ENCODE data around the gene PARD6G. TPM values are rescaled to one million over a fixed set of nuclear protein-coding genes. Genes with fewer than 3 reads are reported as not detected.
"Not testable (repeated sequence)": the region's sequence is repeated elsewhere in the genome, so short reads cannot be mapped to it uniquely, and the experiment has no call there.

Gene PARD6G
- total and polyA plus RNA-seq, 10 of the 15 experiments (the other 5 are each of a cell fraction or from before 2014, with no cell fraction given): 0.20 to 2.0 (median 0.60) TPM

- H4K20me1 ChIP-seq (ENCODE audit: control insufficient read depth, insufficient read depth); H3K27ac ChIP-seq (ENCODE audit: control insufficient read depth, insufficient read depth); H3K9me3 ChIP-seq (replicated peaks; ENCODE audit: control insufficient read depth, insufficient read depth, low read length); ATAC-seq; H3K27me3 ChIP-seq (replicated peaks in 1 of 2; ENCODE audit: control insufficient read depth in 2 of 2, insufficient read depth in 2 of 2, low read length in 1 of 2); H3K4me2 ChIP-seq (ENCODE audit: control insufficient read depth, insufficient read depth); DNase-seq (ENCODE audit: low read depth, low spot score); POLR2A ChIA-PET; H3K79me2 ChIP-seq (ENCODE audit: control insufficient read depth, insufficient read depth, low read length); intact Hi-C loops (cut with micrococcal nuclease; ENCODE audit: unreplicated experiment); H3K9ac ChIP-seq (ENCODE audit: control insufficient read depth, insufficient read depth, low read length); H2AFZ ChIP-seq (ENCODE audit: control insufficient read depth, low read depth, low read length); in situ Hi-C loops (cut with MboI); SMC1A ChIA-PET (ENCODE audit: uncharacterized antibody, unreplicated experiment); H3K36me3 ChIP-seq (ENCODE audit: control insufficient read depth in 2 of 2, insufficient read depth in 2 of 2, low read length in 1 of 2); FAIRE-seq; RAD21 ChIA-PET (ENCODE audit: unreplicated experiment); H3K4me1 ChIP-seq (ENCODE audit: control insufficient read depth, insufficient read depth, low read length); BruUV-seq (replicated peaks); H3K4me3 ChIP-seq; CTCF ChIA-PET: not testable (repeated sequence)
- peak; percentile 21 to 57 (median 25); a peak in 3 of 6 replicates for TF ChIP-seq CTCF (IDR thresholded peaks at IDR 0.05 in 2 of 3, conservative IDR thresholded peaks at IDR 0.05 in 1 of 3; ENCODE audit: control insufficient read depth in 2 of 3, extremely low read depth in 1 of 3, insufficient read depth in 1 of 3, low read depth in 3 of 3, low read length in 3 of 3)
- WGBS (ENCODE audit: insufficient coverage, insufficient replicate concordance, low lambda C conversion rate, missing lambda C conversion rate): 89% methylated on average over 46 of the region's 91 CpGs
Measured at GRCh38 chr18:80262241-80263033, 15.1 kb upstream of the PARD6G start.

- no peak overlapping the region for H3K4me3 ChIP-seq
- ChIA-PET CTCF (interaction anchor here (1.5 to 2.5 kb wide), 2 partner anchors 89 to 102 kb away, joined by 5 to 8 read pairs; no protein-coding TSS in a partner anchor), POLR2A (no interaction called here), SMC1A (ENCODE audit: uncharacterized antibody, unreplicated experiment) (interaction anchor here (0.9 to 1.8 kb wide), 5 partner anchors 20 to 104 kb away, joined by 3 to 9 read pairs (median 3); no protein-coding TSS in a partner anchor), RAD21 (ENCODE audit: unreplicated experiment) (interaction anchor here (1.6 to 1.7 kb wide), 2 partner anchors 89 to 102 kb away, joined by 5 to 7 read pairs; no protein-coding TSS in a partner anchor)
- 39% methylated on average over 4 of the region's 4 CpGs for WGBS (ENCODE audit: insufficient coverage, insufficient replicate concordance, low lambda C conversion rate, missing lambda C conversion rate)
- FAIRE-seq: no peak
- no peaks in the 10 kb centered on the region; the same call in 2 of the 3 replicates for H3K9me3 ChIP-seq (replicated peaks; ENCODE audit: control insufficient read depth, insufficient read depth, low read length)
- H3K4me1 ChIP-seq (ENCODE audit: control insufficient read depth, insufficient read depth, low read length): no peaks in the 10 kb centered on the region
- no peak overlapping the region for H3K9ac ChIP-seq (ENCODE audit: control insufficient read depth, insufficient read depth, low read length)
- no peak overlapping the region for H3K4me2 ChIP-seq (ENCODE audit: control insufficient read depth, insufficient read depth)
- H3K27me3 ChIP-seq (replicated peaks in 1 of 2; ENCODE audit: control insufficient read depth in 2 of 2, insufficient read depth in 2 of 2, low read length in 1 of 2): no peaks in the 10 kb centered on the region
- no TSS peak for BruUV-seq (replicated peaks)
- ATAC-seq: no peak
- intact Hi-C loops (cut with micrococcal nuclease; ENCODE audit: unreplicated experiment) (no loop called here), in situ Hi-C loops (cut with MboI) (no loop called here)
- H2AFZ ChIP-seq (ENCODE audit: control insufficient read depth, low read depth, low read length): no peak overlapping the region
- no peak overlapping the region for H3K27ac ChIP-seq (ENCODE audit: control insufficient read depth, insufficient read depth)
- no peaks in the 10 kb centered on the region for H4K20me1 ChIP-seq (ENCODE audit: control insufficient read depth, insufficient read depth)
- H3K79me2 ChIP-seq (ENCODE audit: control insufficient read depth, insufficient read depth, low read length): no peaks in the 10 kb centered on the region
- no peak for DNase-seq (ENCODE audit: low read depth, low spot score)
- H3K36me3 ChIP-seq (ENCODE audit: control insufficient read depth in 2 of 2, insufficient read depth in 2 of 2, low read length in 1 of 2): no peaks in the 10 kb centered on the region
- TF ChIP-seq ELK1 (IDR thresholded peaks at IDR 0.05; ENCODE audit: low read depth, low read length): no peak
- no peak for TF ChIP-seq CBX5 (IDR thresholded peaks at IDR 0.05; ENCODE audit: low read depth)
- TF ChIP-seq POLR2AphosphoS2 (IDR thresholded peaks at IDR 0.05; ENCODE audit: low read depth, low read length): no peak
- no peak for TF ChIP-seq BHLHE40 (IDR thresholded peaks at IDR 0.05; ENCODE audit: borderline replicate concordance in 1 of 2, low read depth in 2 of 2, low read length in 1 of 2)
- no peak for TF ChIP-seq PBX3 (IDR thresholded peaks at IDR 0.05; ENCODE audit: insufficient replicate concordance, low read depth, low read length)
Measured at GRCh38 chr18:80259610-80260009, 12.3 kb upstream of the PARD6G start.

All from GM12878 (cell line).